ENCODE results near the gene TCF25.

GRCh38 chr16:89934611-89935553 is 61.5 kb downstream of the TCF25 start:
- TF ChIP-seq POLR2AphosphoS5 (IDR thresholded peaks at IDR 0.05; ENCODE audit: borderline replicate concordance, low read depth, low read length) (no peak), FOXP2 (optimal IDR thresholded peaks at IDR 0.05; ENCODE audit: control extremely low read depth, extremely low read length, insufficient read depth) (no peak)

Data from SK-N-MC (cell line).